AG04449 (cell line): ENCODE results near the gene PDIK1L.

Source experiments
- CTCF ChIA-PET: fragments of 350-600 bp; formaldehyde crosslinking; extraction: SDS; loops from one replicate; lab custom pipeline; 2021; ENCODE audit warnings: antibody characterized with exemption; lab: Yijun Ruan, JAX
- POLR2A ChIA-PET: fragments of 400-600, 350-600 bp; formaldehyde crosslinking; extraction: SDS; loops from one replicate; lab custom pipeline; 2020; ENCODE audit warnings: antibody characterized with exemption, inconsistent platforms; lab: Yijun Ruan, JAX
- DNase-seq: peaks from one replicate; pipeline ENCODE4 v3.0.0-alpha.2; 2010; ENCODE audit warnings: low read depth, low spot score
- H3K4me3 ChIP-seq: 2 replicates; pipeline ENCODE4 v1.5.1; 2011; ENCODE audit warnings: low read depth, mild to moderate bottlenecking, control low read depth, low read length
- TF ChIP-seq, protein P1 (sequence below): IDR thresholded peaks from one replicate; pipeline ENCODE4 v1.5.1; 2011; ENCODE audit warnings: mild to moderate bottlenecking, moderate library complexity, low read length, control low read depth, inconsistent platforms; ENCODE audit not compliant: insufficient read depth; ENCODE audit errors: missing control alignments

Gene PDIK1L

DNA sequence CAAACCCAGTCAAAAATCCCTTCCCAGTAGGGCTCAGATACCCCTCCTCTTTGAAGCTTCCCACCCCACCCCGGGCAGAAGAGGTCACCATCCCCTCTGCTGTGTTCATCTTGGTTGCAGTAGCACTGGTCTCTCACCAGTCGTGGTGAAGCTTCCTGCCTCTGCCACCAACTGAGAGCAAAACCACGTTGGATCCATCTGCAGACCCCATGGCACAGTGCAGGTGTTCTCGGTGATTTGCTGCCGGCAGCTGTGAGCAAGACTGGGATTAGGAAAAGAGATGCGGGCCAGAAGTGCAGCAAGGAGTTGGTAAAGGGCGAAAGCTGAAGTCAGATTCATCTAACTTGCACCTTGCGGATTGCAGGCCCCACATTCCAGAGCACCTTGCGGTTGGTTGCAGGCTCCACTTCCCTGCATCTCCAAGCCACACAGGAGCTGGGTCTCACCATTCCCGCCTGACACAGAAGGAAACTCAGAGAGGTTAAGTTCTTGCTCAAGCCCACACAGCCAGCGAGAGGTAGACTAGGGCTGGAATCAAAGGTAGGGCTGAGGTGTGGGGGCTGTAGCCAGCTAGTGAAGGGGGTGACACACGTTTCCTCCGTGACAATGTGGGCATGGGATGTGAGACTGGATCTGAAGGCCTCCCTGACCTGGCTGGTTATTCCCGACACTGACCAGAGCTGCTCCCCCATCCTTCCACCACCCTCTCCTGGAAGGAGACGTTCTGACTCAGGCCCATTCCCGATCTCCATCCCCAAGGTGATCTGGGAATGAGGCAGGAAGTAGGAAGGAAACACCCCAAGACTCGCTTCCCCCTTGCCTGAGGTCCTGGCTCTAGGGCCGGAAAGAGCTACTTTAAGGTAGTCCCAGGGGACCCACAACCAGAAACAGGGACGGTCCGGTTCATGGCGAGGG, 44.0 kb downstream of the PDIK1L start:
- H3K4me3 ChIP-seq, result no peak overlapping the region
- TF ChIP-seq, protein P1, sequence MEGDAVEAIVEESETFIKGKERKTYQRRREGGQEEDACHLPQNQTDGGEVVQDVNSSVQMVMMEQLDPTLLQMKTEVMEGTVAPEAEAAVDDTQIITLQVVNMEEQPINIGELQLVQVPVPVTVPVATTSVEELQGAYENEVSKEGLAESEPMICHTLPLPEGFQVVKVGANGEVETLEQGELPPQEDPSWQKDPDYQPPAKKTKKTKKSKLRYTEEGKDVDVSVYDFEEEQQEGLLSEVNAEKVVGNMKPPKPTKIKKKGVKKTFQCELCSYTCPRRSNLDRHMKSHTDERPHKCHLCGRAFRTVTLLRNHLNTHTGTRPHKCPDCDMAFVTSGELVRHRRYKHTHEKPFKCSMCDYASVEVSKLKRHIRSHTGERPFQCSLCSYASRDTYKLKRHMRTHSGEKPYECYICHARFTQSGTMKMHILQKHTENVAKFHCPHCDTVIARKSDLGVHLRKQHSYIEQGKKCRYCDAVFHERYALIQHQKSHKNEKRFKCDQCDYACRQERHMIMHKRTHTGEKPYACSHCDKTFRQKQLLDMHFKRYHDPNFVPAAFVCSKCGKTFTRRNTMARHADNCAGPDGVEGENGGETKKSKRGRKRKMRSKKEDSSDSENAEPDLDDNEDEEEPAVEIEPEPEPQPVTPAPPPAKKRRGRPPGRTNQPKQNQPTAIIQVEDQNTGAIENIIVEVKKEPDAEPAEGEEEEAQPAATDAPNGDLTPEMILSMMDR, result no peak
- ChIA-PET POLR2A (no interaction called here), CTCF (interaction anchor here (0.7 to 6.6 kb wide), 12 partner anchors 8 to 262 kb away, joined by 3 to 70 read pairs (median 7); partner anchors contain the start of genes CEP85 and ZNF593)
- DNase-seq, result no peak

DNA sequence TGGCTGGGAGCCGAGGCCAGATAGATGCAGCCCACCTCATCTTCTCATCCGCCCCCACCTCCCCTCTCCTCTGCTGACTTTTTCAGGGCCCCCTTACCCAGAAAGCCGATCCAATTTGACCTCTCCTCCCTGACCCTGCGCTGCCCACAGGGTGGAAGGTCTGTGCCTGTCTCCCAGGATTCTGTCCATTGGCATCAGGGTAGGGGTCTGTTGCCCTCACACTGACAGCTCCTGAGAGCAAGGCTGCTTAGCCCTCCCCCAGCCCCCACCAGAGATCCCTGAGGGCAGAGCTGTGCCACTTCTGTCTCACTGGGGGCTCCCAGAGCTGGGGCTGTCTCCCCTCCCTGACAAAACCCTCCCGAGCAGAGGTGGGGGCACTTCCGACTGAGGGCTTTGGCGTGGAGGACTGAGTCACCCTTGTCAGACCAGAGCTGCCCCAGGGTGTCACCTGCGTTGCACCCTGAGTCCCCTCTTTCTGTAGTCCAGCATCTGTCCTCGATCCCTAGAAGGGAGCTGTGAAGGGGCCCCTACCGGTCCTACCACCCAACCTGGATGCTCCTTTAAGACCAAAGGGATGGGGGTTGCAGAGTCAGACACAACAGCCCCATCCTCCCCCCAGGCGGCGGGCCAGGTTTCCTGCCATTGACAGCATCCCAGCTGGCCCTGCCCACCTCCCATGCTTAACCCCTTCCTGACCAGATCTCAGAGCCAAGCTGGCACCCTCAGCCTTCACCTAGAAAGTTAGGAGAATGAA, 44.8 kb downstream of the PDIK1L start:
- DNase-seq, result no peak
- TF ChIP-seq, protein P1, result no peak
- no peak overlapping the region for H3K4me3 ChIP-seq
- POLR2A ChIA-PET, result no interaction called here
- CTCF ChIA-PET, result interaction anchor here (0.7 to 6.6 kb wide), 12 partner anchors 8 to 166 kb away, joined by 3 to 70 read pairs (median 6); partner anchors contain the start of genes C1orf232 and ZNF593

DNA sequence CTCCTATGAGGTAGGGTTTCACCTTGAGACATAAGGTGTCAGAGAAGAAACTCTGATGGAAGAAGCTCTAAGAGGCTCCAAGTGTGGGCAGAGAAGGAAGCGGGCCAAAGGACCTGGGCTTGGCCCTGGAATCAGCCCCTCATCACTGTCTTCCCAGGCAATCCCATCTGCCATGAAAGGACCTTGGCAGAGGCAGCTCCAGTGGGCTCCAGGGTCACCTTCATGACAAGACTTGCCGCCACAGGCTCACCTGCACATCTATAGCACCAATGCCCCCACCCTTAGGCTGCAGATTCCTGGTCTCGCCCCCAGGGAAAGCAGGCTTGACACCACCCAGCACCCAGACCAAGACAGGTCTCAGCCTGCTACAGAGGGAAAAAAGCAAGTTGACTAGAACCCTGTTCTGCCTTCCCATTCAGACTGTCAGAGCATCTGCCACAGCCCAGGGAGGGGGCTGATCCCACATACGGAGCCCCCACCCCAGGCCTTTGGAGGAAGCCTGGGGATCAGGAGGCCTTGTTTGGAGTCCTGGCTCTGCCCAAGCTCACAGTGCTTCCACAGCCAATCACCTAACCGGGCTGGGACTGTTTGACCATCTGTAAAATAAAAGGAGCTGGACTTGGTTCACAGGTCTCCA, 46.8 kb downstream of the PDIK1L start:
- no peak for DNase-seq
- ChIA-PET CTCF (interaction anchor here (1.3 to 6.6 kb wide), 5 partner anchors 15 to 164 kb away, joined by 3 to 70 read pairs (median 21); partner anchors contain the start of gene CEP85), POLR2A (no interaction called here)
- TF ChIP-seq, protein P1, result no peak
- H3K4me3 ChIP-seq, result no peak overlapping the region

DNA sequence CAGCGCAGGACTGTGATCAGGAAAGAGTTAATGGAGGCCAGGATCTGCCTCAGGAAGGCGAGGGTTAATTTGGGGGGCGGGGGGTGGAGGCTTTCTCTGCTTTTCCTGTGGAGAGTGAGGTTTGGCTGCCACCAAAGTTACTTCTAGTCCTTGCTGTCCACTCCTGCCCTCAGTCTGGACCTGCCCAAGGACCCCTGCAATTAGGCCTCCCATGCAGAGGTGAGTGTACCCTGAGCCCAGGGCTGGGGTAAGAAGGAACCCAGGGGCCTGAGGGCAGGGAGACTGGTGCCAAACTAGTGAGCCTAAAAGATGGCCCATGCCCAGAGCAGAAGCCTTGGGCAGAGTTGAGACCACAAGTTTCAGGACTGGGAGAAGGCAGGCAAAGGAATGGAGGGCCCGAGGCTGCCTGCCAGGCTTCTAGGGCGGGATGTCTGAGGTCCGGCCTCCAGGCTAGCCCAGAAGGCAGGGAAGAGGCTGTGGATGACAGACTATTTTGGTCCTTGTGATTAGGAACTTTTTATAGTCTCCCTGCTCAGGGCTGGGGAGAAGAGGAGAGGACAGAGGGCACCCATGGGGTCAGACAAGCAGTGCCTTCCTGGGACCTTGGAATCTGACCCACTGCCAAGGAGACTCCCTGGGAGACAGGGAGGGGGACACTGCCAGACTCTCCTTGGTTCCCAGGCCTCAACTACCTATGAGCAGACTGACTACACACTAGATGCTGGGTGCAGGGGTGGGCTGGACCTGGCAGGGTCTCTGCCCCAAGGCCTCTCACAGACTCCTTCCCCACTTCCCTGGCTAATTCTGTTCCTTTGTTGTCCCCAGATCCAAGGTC, 47.5 kb downstream of the PDIK1L start, which contains the start of gene FAM110D:
TSS of gene FAM110D (plus strand) at position 172 of the 835 bp plus-strand sequence. CDS start 2,213 bp downstream, outside the sequence.
- no peak for DNase-seq
- H3K4me3 ChIP-seq, result no peak within 1 kb of the TSS
- ChIA-PET POLR2A (no interaction called here), CTCF (interaction anchor here (1.6 kb wide), 1 partner anchor 75 kb away, joined by 4 read pairs; the partner anchor contains the start of gene CEP85)
- TF ChIP-seq, protein P1, result no peak

DNA sequence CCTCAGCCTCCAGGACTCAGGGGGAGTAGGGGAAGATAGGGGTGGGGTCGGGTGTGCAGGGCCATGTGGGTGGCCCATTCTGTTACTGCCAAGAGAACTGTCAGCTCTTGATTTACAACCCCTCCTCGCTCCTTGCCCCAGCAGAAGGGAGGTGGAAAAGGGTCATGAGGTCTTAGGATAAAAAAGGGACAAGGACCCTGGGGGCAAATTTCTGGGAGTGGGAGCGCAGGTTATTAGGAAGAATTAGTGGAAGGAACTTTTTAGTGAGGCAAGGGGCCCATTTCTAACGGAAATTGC, 48.1 kb downstream of the PDIK1L start:
- TF ChIP-seq, protein P1, result no peak
- no peak overlapping the region for H3K4me3 ChIP-seq
- ChIA-PET POLR2A (no interaction called here), CTCF (interaction anchor here (0.9 kb wide), 1 partner anchor 14 kb away, joined by 4 read pairs; no protein-coding TSS in a partner anchor)
- DNase-seq, result no peak
